K562 (cell line): ENCODE data around the gene APBA2. TPM values are rescaled to one million over a fixed set of nuclear protein-coding genes. Genes with fewer than 3 reads are reported as not detected.

Source experiments
- ATAC-seq: fragments of 200-7000 bp; cut with Tn5 transposase; 3 replicates; pipeline ENCODE4 v1.9.1; 2020; ENCODE audit warnings: moderate library complexity
- BruUV-seq: library from RNA; stranded (reverse); fragments of 400-500 nt; replicated peaks from 2 replicates; lab custom pipeline; 2021; lab: Mats Ljungman, UMichigan
- CTCF ChIA-PET: fragments of 300-600 bp; formaldehyde crosslinking; extraction: SDS; loops from one replicate; lab custom pipeline; 2021; ENCODE audit warnings: low intra/inter-chr PET ratio; lab: Yijun Ruan, JAX
- POLR2A ChIA-PET: fragments of 300-600, 350-650 bp; sonication (Branson Sonifier 250); formaldehyde crosslinking; extraction: SDS; loops from one replicate; lab custom pipeline; 2021; ENCODE audit warnings: antibody characterized with exemption, inconsistent platforms; lab: Yijun Ruan, JAX
- DNase-seq, 4 experiments: peaks; one replicate each; pipeline versions ENCODE4 v3.0.0 to v3.0.0-alpha.2; 2011 to 2018; ENCODE audit warnings: low spot score in 3 of 4, mixed read lengths in 3 of 4; ENCODE audit errors: extremely low read depth in 1 of 4
- FAIRE-seq: peaks from 2 replicates; lab custom pipeline; 2011; peaks lifted over from hg19 to GRCh38; lab: Jason Lieb, UNC
- H2AFZ ChIP-seq: 2 replicates; pipeline ENCODE4 v1.6.0; 2011; ENCODE audit warnings: low read depth, low read length, control low read depth, inconsistent platforms
- H3K27ac ChIP-seq: fragments of 200-600 bp; 3 replicates; pipeline ENCODE4 v1.8.0; 2011; ENCODE audit warnings: low read depth, mild to moderate bottlenecking, control low read depth, inconsistent platforms, low read length, moderate library complexity, mixed read lengths; ENCODE audit errors: extremely low read depth
- H3K27me3 ChIP-seq, 2 experiments: fragments of 300-600 bp in 1 of 2; 2 replicates in 1 of 2; 3 replicates in 1 of 2; pipeline versions ENCODE4 v1.6.0 to v1.8.0; 2011; ENCODE audit warnings: inconsistent platforms in 2 of 2, low read length in 2 of 2, mild to moderate bottlenecking in 1 of 2, mixed read lengths in 1 of 2, moderate library complexity in 1 of 2; ENCODE audit not compliant: control insufficient read depth in 2 of 2, insufficient read depth in 2 of 2
- H3K36me3 ChIP-seq: fragments of 300-600 bp; 3 replicates; pipeline ENCODE4 v1.8.0; 2011; ENCODE audit warnings: mild to moderate bottlenecking, low read length, inconsistent platforms; ENCODE audit not compliant: control insufficient read depth, insufficient read depth
- H3K4me1 ChIP-seq, 2 experiments: fragments of 200-600 bp in 1 of 2; replicated peaks in 1 of 2; 2 replicates in 1 of 2; 3 replicates in 1 of 2; pipeline versions ENCODE4 v1.5.1 to v1.8.0; 2011; ENCODE audit warnings: inconsistent platforms in 2 of 2, low read length in 2 of 2, mild to moderate bottlenecking in 1 of 2, mixed read lengths in 1 of 2, moderate library complexity in 1 of 2; ENCODE audit not compliant: control insufficient read depth in 2 of 2, insufficient read depth in 2 of 2
- H3K4me2 ChIP-seq: 2 replicates; pipeline ENCODE4 v1.6.1; 2011; ENCODE audit warnings: low read length, control low read depth, inconsistent platforms, mixed read lengths; ENCODE audit not compliant: insufficient read depth
- H3K4me3 ChIP-seq: fragments of 200-600 bp; sonication (generic), shearing (Covaris generic); 2 replicates; pipeline ENCODE4 v1.5.1; 2016; ENCODE audit warnings: control low read depth, inconsistent platforms
- H3K79me2 ChIP-seq: fragments of 200-600 bp; 3 replicates; pipeline ENCODE4 v1.8.0; 2011; ENCODE audit warnings: low read length, inconsistent platforms; ENCODE audit not compliant: control insufficient read depth, insufficient read depth
- H3K9ac ChIP-seq, 2 experiments: 2 replicates each; pipeline versions ENCODE4 v1.6.0 to v1.6.1; 2011; ENCODE audit warnings: low read depth in 2 of 2, low read length in 2 of 2, control low read depth in 1 of 2, inconsistent platforms in 1 of 2, mild to moderate bottlenecking in 1 of 2, mixed read lengths in 1 of 2; ENCODE audit not compliant: insufficient read depth in 1 of 2
- H3K9me1 ChIP-seq: one replicate; pipeline ENCODE4 v1.6.0; 2011; ENCODE audit warnings: inconsistent platforms, mild to moderate bottlenecking, low read length, moderate library complexity; ENCODE audit not compliant: control insufficient read depth, insufficient read depth
- H3K9me3 ChIP-seq: replicated peaks from 2 replicates; pipeline ENCODE4 v1.5.1; 2011; ENCODE audit warnings: low read depth, low read length, inconsistent platforms; ENCODE audit not compliant: control insufficient read depth, insufficient read depth
- H4K20me1 ChIP-seq: replicated peaks from 2 replicates; pipeline ENCODE4 v1.6.1; 2011; ENCODE audit warnings: low read length, inconsistent platforms, mixed read lengths; ENCODE audit not compliant: control insufficient read depth, insufficient read depth
- ATF2 ChIP-seq: sonication (generic); formaldehyde crosslinking; IDR thresholded peaks from 2 replicates; pipeline ENCODE4 v1.8.1; 2022; ENCODE audit warnings: missing genetic modification reagents
- CREM ChIP-seq: IDR thresholded peaks from 2 replicates; pipeline ENCODE4 v1.6.1; 2014; ENCODE audit warnings: antibody characterized with exemption, low read depth
- FOXA1 ChIP-seq: fragments of 450-650 bp; IDR thresholded peaks from 2 replicates; pipeline ENCODE4 v1.6.1; 2016; ENCODE audit warnings: mild to moderate bottlenecking, borderline replicate concordance
- KLF1 ChIP-seq: fragments of 450-650 bp; IDR thresholded peaks from 2 replicates; pipeline ENCODE4 v1.6.1; 2016; ENCODE audit warnings: missing genetic modification characterization, missing compliant biosample characterization
- KLF10 ChIP-seq: fragments of 250-450 bp; sonication (Bioruptor Pico); IDR thresholded peaks from 2 replicates; pipeline ENCODE4 v1.6.1; 2021; ENCODE audit warnings: matching md5 sums
- PHF21A ChIP-seq: fragments of 450-650 bp; IDR thresholded peaks from 2 replicates; pipeline ENCODE4 v1.6.1; 2017; ENCODE audit warnings: low read depth, borderline replicate concordance
- PKNOX1 ChIP-seq: fragments of 450-650 bp; IDR thresholded peaks from 2 replicates; pipeline ENCODE4 v1.6.1; 2016
- U2AF1 ChIP-seq: fragments of 200-400 bp; formaldehyde crosslinking; optimal IDR thresholded peaks from 2 replicates; pipeline ENCODE3; 2017; ENCODE audit warnings: mild to moderate bottlenecking, low read depth, low read length, moderate library complexity
- ZNF140 ChIP-seq: fragments of 250-450 bp; sonication (Bioruptor Pico); IDR thresholded peaks from 2 replicates; pipeline ENCODE4 v1.8.0; 2021; ENCODE audit warnings: moderate library complexity, mild to moderate bottlenecking, inconsistent platforms
- ZNF184 ChIP-seq: sonication (generic); formaldehyde crosslinking; IDR thresholded peaks from 2 replicates; pipeline ENCODE4 v1.5.0; 2020; ENCODE audit warnings: missing genetic modification reagents
- ZNF280B ChIP-seq: fragments of 250-450 bp; sonication (Bioruptor Pico); IDR thresholded peaks from 2 replicates; pipeline ENCODE4 v1.5.1; 2021; ENCODE audit warnings: mild to moderate bottlenecking
- ZNF324 ChIP-seq: fragments of 250-450 bp; sonication (Bioruptor Pico); IDR thresholded peaks from 2 replicates; pipeline ENCODE4 v1.4.0; 2020; ENCODE audit warnings: mild to moderate bottlenecking
- ZNF592 ChIP-seq: fragments of 450-650 bp; IDR thresholded peaks from 2 replicates; pipeline ENCODE4 v1.6.1; 2017; ENCODE audit warnings: antibody characterized with exemption, mild to moderate bottlenecking
- ZNF695 ChIP-seq: fragments of 450-650 bp; formaldehyde crosslinking; IDR thresholded peaks from 2 replicates; pipeline ENCODE4 v1.4.0; 2020; ENCODE audit warnings: mild to moderate bottlenecking, moderate library complexity
- WGBS: fragments of 100-300 bp; shearing (Covaris generic); methylation state at CpG from one replicate; pipeline ENCODE4 v1.1.6; 2016; ENCODE audit warnings: low coverage, mixed read lengths; ENCODE audit not compliant: insufficient coverage; ENCODE audit errors: missing lambda C conversion rate; 5-methylcytosine and 5-hydroxymethylcytosine counted together
- in situ Hi-C: fragments of 300-500 bp; cut with MboI; formaldehyde crosslinking; loops from 4 replicates; pipeline ENCODE4 v1.15.0; 2018; ENCODE audit warnings: inconsistent platforms, mixed read lengths
- intact Hi-C: fragments of 100-400 bp; cut with micrococcal nuclease; formaldehyde crosslinking; loops from 2 replicates; pipeline ENCODE4 v1.14.2; 2022
- polyA plus RNA-seq, 8 experiments: library from polyadenylated mRNA; depleted of rRNA in 4 of 8; stranded (reverse) in 5 of 8; unstranded in 3 of 8; fragments of >200 nt; fragmentation: Nextera tagmentation in 2 of 8; fragmentation: Illumina TruSeq in 1 of 8; extraction: Ambion mirVana in 2 of 8; extraction: Trizol in 1 of 8; gene quantifications; 2 replicates each; pipeline versions ENCODE4 v1.2.1 to v1.2.3, GENCODE V29; 2011 to 2014; ENCODE audit warnings: inconsistent platforms in 1 of 8, missing spikeins in 1 of 8
- total RNA-seq, 7 experiments: library from RNA; depleted of rRNA in 6 of 7; stranded (reverse); fragments of >200 nt in 6 of 7; fragmentation: Illumina TruSeq in 2 of 7; extraction: Trizol in 2 of 7; gene quantifications; 2 replicates each; pipeline versions ENCODE4 v1.2.1 to v1.2.3, GENCODE V29; 2011 to 2021; ENCODE audit warnings: low replicate concordance in 1 of 7

APBA2 gene
- total and polyA plus RNA-seq, 9 of the 15 experiments (the other 6 are each of a cell fraction or from before 2014, with no cell fraction given) = 0.24 to 40.9 (median 25.2) TPM

GRCh38 chr15:29021857-29022256 is 136.1 kb downstream of the APBA2 start (continued):
- TF ChIP-seq ZNF592 = no peak

GRCh38 chr15:29024662-29025061 is 138.9 kb downstream of the APBA2 start:
- no peak overlapping the region for H2AFZ ChIP-seq
- intact Hi-C loops (no loop called here), in situ Hi-C loops (no loop called here)
- H3K4me3 ChIP-seq = no peak overlapping the region
- BruUV-seq = no TSS peak
- no peak overlapping the region for H3K27ac ChIP-seq
- no peaks in the 10 kb centered on the region for H3K9me1 ChIP-seq
- H3K36me3 ChIP-seq = no peaks in the 10 kb centered on the region
- TF ChIP-seq U2AF1 = no peak
- TF ChIP-seq FOXA1 = no peak
- no peak for TF ChIP-seq KLF10
- no peak for TF ChIP-seq PKNOX1
- TF ChIP-seq PHF21A = no peak
- TF ChIP-seq ZNF140 = no peak
- no peak for TF ChIP-seq KLF1
- TF ChIP-seq ATF2 (CRISPR knock-in tag) = no peak
- TF ChIP-seq ZNF184 (CRISPR knock-in tag) = no peak
- no peak for TF ChIP-seq CREM
- no peak for TF ChIP-seq ZNF324 (CRISPR knock-in tag)
- no peak for TF ChIP-seq ZNF280B
- TF ChIP-seq ZNF695 (CRISPR knock-in tag) = no peak
- no peaks in the 10 kb centered on the region for H3K79me2 ChIP-seq
- FAIRE-seq = no peak
- no peaks in the 10 kb centered on the region for H4K20me1 ChIP-seq
- no peak for DNase-seq
- 51% methylated on average over 5 of the region's 5 CpGs for WGBS
- no peak overlapping the region for H3K9ac ChIP-seq
- H3K27me3 ChIP-seq = no peaks in the 10 kb centered on the region
- ChIA-PET CTCF (no interaction called here), POLR2A (no interaction called here)
- H3K4me2 ChIP-seq = no peak overlapping the region
- H3K9me3 ChIP-seq = no peaks in the 10 kb centered on the region
- H3K4me1 ChIP-seq = peaks cover 0 to 2% of the 10 kb centered on the region in 2 experiments; a peak in 2 of 5 replicates
- ATAC-seq = no peak
